Body of pancreas (tissue), 4 donors: ENCODE data around the gene FAM117A. TPM values are rescaled to one million over a fixed set of nuclear protein-coding genes. Genes with fewer than 3 reads are reported as not detected.

ENCODE experiments used
- ATAC-seq: fragments of 150-250 bp; one replicate; pipeline ENCODE4 v1.9.1; 2016
- DNase-seq, 4 donors: peaks; one replicate each; pipeline ENCODE4 v3.0.0-alpha.2; 2019
- H3K27ac ChIP-seq, 4 donors: fragments of 200-600 bp; sonication (generic); 1 replicate in 3 of 4; 2 replicates in 1 of 4; pipeline versions ENCODE4 v1.5.1 to v1.6.1; 2016 to 2019; ENCODE audit warnings: mild to moderate bottlenecking in 1 of 4, mixed read lengths in 1 of 4, moderate library complexity in 1 of 4
- H3K27me3 ChIP-seq, 2 donors: fragments of 200-600 bp; sonication (generic); one replicate each; pipeline ENCODE4 v1.6.0; 2016; ENCODE audit warnings: mild to moderate bottlenecking in 1 of 2
- H3K36me3 ChIP-seq, 2 donors: fragments of 200-600 bp; sonication (generic); replicated peaks in 1 of 2; 2 replicates each; pipeline ENCODE4 v1.5.1; 2016; ENCODE audit warnings: low read depth in 2 of 2; ENCODE audit not compliant: insufficient read depth in 1 of 2
- H3K4me1 ChIP-seq: fragments of 200-600 bp; sonication (generic); one replicate; pipeline ENCODE4 v1.6.0; 2016
- H3K4me3 ChIP-seq, 2 donors: fragments of 200-600 bp; sonication (generic); 1 replicate in 1 of 2; 2 replicates in 1 of 2; pipeline ENCODE4 v1.5.1; 2016 to 2019
- H3K9me3 ChIP-seq, 3 donors: fragments of 200-600 bp; sonication (generic); 1 replicate in 2 of 3; 2 replicates in 1 of 3; pipeline ENCODE4 v1.5.1; 2016
- CTCF ChIP-seq, 7 experiments: fragments of 450-650 bp in 4 of 7; fragments of 200-600 bp in 3 of 7; sonication (generic) in 3 of 7; IDR thresholded peaks; one replicate each; pipeline ENCODE4 v1.5.1; 2016 to 2019; ENCODE audit warnings: antibody characterized with exemption in 7 of 7
- POLR2A ChIP-seq, 3 donors: fragments of 450-650 bp; IDR thresholded peaks; one replicate each; pipeline ENCODE4 v1.6.1; 2016; ENCODE audit warnings: antibody characterized with exemption in 3 of 3, mild to moderate bottlenecking in 2 of 3
- WGBS, 2 donors: methylation state at CpG; one replicate each; pipeline ENCODE4 v1.1.5; 2017; 5-methylcytosine and 5-hydroxymethylcytosine counted together
- intact Hi-C: fragments of 100-400 bp; cut with DNase I; formaldehyde crosslinking; loops from one replicate; pipeline ENCODE4 v1.15.1; 2023
- total RNA-seq, 2 donors: library from RNA; depleted of rRNA; stranded (reverse); fragments of >200 nt; gene quantifications; one replicate each; pipeline ENCODE4 v1.1.0, GENCODE V29; 2016

Gene FAM117A
- total RNA-seq, 2 donors from 2014 or later: 4.3 to 11.7 TPM

GRCh38 chr17:49708515-49709183 lies 55.3 kb downstream of the FAM117A start:
- Histone ChIP-seq H3K27ac (peak overlapping the region; percentile 73 to 97 (median 89)), H3K36me3 (peaks cover 8 to 12% of the 10 kb centered on the region in 2 donors), H3K9me3 (no peaks in the 10 kb centered on the region), H3K4me3 (no peak overlapping the region), H3K27me3 (no peaks in the 10 kb centered on the region), H3K4me1 (peaks cover 26% of the 10 kb centered on the region)
- intact Hi-C loops: no loop called here
- TF ChIP-seq CTCF (IDR thresholded peaks at IDR 0.05): no peak
- TF ChIP-seq POLR2A (IDR thresholded peaks at IDR 0.05): no peak
- WGBS, 2 donors: 53 to 68% methylated on average over 12 to 15 of the region's 15 CpGs
- ATAC-seq (no peak), DNase-seq (no peak)

- peak; percentile 99 to 100 (median 100) for DNase-seq
- Histone ChIP-seq H3K36me3 (peaks cover 8 to 17% of the 10 kb centered on the region in 2 donors), H3K27ac (peak within 1 kb of the TSS; percentile 73 to 97 (median 89)), H3K4me1 (peaks cover 26% of the 10 kb centered on the region), H3K27me3 (no peaks in the 10 kb centered on the region), H3K4me3 (peak within 1 kb of the TSS; percentile 75 to 99), H3K9me3 (no peaks in the 10 kb centered on the region)
- 0 to 1% methylated on average over 21 to 53 of the region's 53 CpGs for WGBS, 2 donors
- intact Hi-C loops: no loop called here
- ATAC-seq: peak; percentile 100
- TF ChIP-seq POLR2A (IDR thresholded peaks at IDR 0.05) (peak; percentile 48 to 88 (median 76)), CTCF (IDR thresholded peaks at IDR 0.05) (peak; percentile 59 to 97 (median 85))
These were observed 56.1 kb downstream of the FAM117A start, which contains the start of gene SLC35B1 for GRCh38 chr17:49707608-49708514. Gene SLC35B1, minus strand, starts transcription at chr17:49707964. Its CDS starts 131 bp downstream, at chr17:49707833.

GRCh38 chr17:49707246-49707607 lies 56.7 kb downstream of the FAM117A start:
- H3K4me3 ChIP-seq: peak overlapping the region; percentile 75 to 99
- peak overlapping the region in 3 of 4 donors; percentile 73 to 97 (median 93) for H3K27ac ChIP-seq
- peaks cover 8 to 23% of the 10 kb centered on the region in 2 donors for H3K36me3 ChIP-seq
- H3K9me3 ChIP-seq: no peaks in the 10 kb centered on the region
- DNase-seq (no peak), ATAC-seq (no peak)
- WGBS, 2 donors: 1% methylated on average over 12 of the region's 12 CpGs
- intact Hi-C loops: no loop called here
- no peaks in the 10 kb centered on the region for H3K27me3 ChIP-seq
- TF ChIP-seq POLR2A (IDR thresholded peaks at IDR 0.05) (no peak), CTCF (IDR thresholded peaks at IDR 0.05) (no peak)
- H3K4me1 ChIP-seq: peaks cover 26% of the 10 kb centered on the region

GRCh38 chr17:49705254-49705653 lies 58.7 kb downstream of the FAM117A start:
- H3K9me3 ChIP-seq: no peaks in the 10 kb centered on the region
- DNase-seq: no peak
- no peak for ATAC-seq
- H3K27ac ChIP-seq: no peak overlapping the region
- H3K27me3 ChIP-seq: no peaks in the 10 kb centered on the region
- H3K36me3 ChIP-seq: peaks cover 8 to 39% of the 10 kb centered on the region in 2 donors
- H3K4me1 ChIP-seq: peaks cover 26% of the 10 kb centered on the region
- no peak for TF ChIP-seq CTCF (IDR thresholded peaks at IDR 0.05)
- TF ChIP-seq POLR2A (IDR thresholded peaks at IDR 0.05): no peak
- intact Hi-C loops: no loop called here
- H3K4me3 ChIP-seq: no peak overlapping the region
